NT2/D1 (cell line): ENCODE data around the gene EIF1B.

Experiments
- YY1 ChIP-seq: IDR thresholded peaks from 2 replicates; pipeline ENCODE4 v1.6.1; 2011; ENCODE audit not compliant: insufficient read length, insufficient read depth
- ZNF274 ChIP-seq: IDR thresholded peaks from 2 replicates; pipeline ENCODE4 v1.6.1; 2011; ENCODE audit warnings: mild to moderate bottlenecking, low read depth, low read length

- no peak for TF ChIP-seq YY1
- no peak for TF ChIP-seq ZNF274
Measured at GRCh38 chr3:40310705-40311104, 1.2 kb downstream of the EIF1B start.
